Peyer's patch (tissue), 4 donors: ENCODE results near the gene ADCY7. TPM values are rescaled to one million over a fixed set of nuclear protein-coding genes. Genes with fewer than 3 reads are reported as not detected.
"Not testable (repeated sequence)": the region's sequence is repeated elsewhere in the genome, so short reads cannot be mapped to it uniquely, and the experiment has no call there.

Source experiments
- DNase-seq, 3 donors: peaks; one replicate each; pipeline ENCODE4 v3.0.0-alpha.2; 2017 to 2019
- H3K27ac ChIP-seq, 4 donors: fragments of 200-600 bp; sonication (generic); one replicate each; pipeline ENCODE4 v1.5.1; 2016 to 2019
- H3K27me3 ChIP-seq, 2 donors: fragments of 200-600 bp; sonication (generic); one replicate each; pipeline ENCODE4 v1.5.1; 2019
- H3K36me3 ChIP-seq, 3 donors: fragments of 200-600 bp; sonication (generic); one replicate each; pipeline ENCODE4 v1.5.1; 2016 to 2019
- H3K4me1 ChIP-seq, 4 donors: fragments of 200-600 bp; sonication (generic); one replicate each; pipeline ENCODE4 v1.5.1; 2016 to 2019
- H3K4me3 ChIP-seq, 4 donors: fragments of 200-600 bp; sonication (generic); 1 replicate in 3 of 4; 2 replicates in 1 of 4; pipeline ENCODE4 v1.5.1; 2016 to 2019; ENCODE audit warnings: mild to moderate bottlenecking in 1 of 4
- H3K9me3 ChIP-seq, 4 donors: fragments of 200-600 bp; sonication (generic); one replicate each; pipeline ENCODE4 v1.5.1; 2016 to 2019; ENCODE audit warnings: mild to moderate bottlenecking in 1 of 4
- POLR2A ChIP-seq, 2 donors: fragments of 450-650 bp; IDR thresholded peaks; one replicate each; pipeline ENCODE4 v1.5.1; 2017; ENCODE audit warnings: antibody characterized with exemption in 2 of 2, mild to moderate bottlenecking in 2 of 2, moderate library complexity in 2 of 2
- total RNA-seq, 4 donors: library from RNA; depleted of rRNA; stranded (reverse); fragments of >200 nt; gene quantifications; one replicate each; pipeline ENCODE4 v1.1.0, GENCODE V29; 2016
- TF ChIP-seq, protein P1 (sequence below), 6 experiments: fragments of 450-650 bp in 4 of 6; fragments of 200-600 bp in 2 of 6; sonication (generic) in 1 of 6; IDR thresholded peaks; one replicate each; pipeline ENCODE4 v1.5.1; 2017 to 2019; ENCODE audit warnings: antibody characterized with exemption in 6 of 6, mild to moderate bottlenecking in 3 of 6, moderate library complexity in 1 of 6

ADCY7 gene
- total RNA-seq, 4 donors from 2014 or later: 6.5 to 67.7 (median 21.5) TPM

DNA sequence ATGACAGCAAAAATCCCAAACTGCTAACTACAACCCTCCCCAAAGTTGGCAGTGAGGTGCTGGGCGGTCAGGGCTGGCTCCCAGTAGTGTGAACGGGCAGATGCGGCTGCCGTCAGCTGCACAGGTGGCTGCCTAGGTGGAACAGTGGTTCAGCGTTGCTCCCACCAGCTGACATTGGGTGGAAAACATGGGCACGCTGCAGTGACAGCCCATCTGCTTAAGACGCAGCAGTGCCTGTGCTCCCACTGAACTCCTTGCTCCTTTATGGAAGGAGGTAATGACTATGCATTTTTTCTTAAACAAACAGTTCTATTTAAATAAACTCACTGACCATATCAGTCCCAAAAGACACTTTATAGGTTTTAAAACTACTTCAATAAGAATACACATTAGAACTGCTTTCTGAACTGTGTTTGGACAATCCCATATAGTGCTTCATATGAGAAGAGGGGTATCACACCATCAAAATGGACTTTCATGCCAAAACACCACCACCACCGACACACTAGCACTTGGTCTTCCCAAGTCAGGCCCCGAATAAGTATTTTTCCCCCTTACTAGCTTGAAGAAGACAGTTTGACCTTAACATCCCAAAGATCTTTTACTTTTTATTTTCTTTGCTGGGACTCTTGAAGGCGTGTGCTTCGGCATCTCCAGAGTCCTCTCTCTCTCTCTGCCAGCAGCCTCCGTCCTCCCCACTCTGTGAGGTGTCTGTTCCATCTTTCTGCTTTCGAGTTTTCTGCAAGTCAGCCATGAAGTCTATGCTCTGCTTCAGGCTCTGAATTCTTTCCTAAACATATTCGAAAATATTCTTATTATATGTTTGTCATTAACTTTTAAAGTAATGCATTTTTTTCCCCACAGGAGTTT lies 68.0 kb downstream of the ADCY7 start:
- H3K4me3 ChIP-seq: no peak overlapping the region
- H3K27ac ChIP-seq: peak overlapping the region in 2 of 4 donors; percentile 41 to 53
- H3K27me3 ChIP-seq: no peaks in the 10 kb centered on the region
- H3K9me3 ChIP-seq: no peaks in the 10 kb centered on the region
- peak in 1 of 3 donors; percentile 39 for DNase-seq
- no peak for TF ChIP-seq POLR2A (IDR thresholded peaks at IDR 0.05)
- TF ChIP-seq, protein P1, sequence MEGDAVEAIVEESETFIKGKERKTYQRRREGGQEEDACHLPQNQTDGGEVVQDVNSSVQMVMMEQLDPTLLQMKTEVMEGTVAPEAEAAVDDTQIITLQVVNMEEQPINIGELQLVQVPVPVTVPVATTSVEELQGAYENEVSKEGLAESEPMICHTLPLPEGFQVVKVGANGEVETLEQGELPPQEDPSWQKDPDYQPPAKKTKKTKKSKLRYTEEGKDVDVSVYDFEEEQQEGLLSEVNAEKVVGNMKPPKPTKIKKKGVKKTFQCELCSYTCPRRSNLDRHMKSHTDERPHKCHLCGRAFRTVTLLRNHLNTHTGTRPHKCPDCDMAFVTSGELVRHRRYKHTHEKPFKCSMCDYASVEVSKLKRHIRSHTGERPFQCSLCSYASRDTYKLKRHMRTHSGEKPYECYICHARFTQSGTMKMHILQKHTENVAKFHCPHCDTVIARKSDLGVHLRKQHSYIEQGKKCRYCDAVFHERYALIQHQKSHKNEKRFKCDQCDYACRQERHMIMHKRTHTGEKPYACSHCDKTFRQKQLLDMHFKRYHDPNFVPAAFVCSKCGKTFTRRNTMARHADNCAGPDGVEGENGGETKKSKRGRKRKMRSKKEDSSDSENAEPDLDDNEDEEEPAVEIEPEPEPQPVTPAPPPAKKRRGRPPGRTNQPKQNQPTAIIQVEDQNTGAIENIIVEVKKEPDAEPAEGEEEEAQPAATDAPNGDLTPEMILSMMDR (IDR thresholded peaks at IDR 0.05): no peak
- H3K36me3 ChIP-seq: peaks cover 0 to 42% (median 2%) of the 10 kb centered on the region in 3 donors
- peaks cover 0 to 10% (median 1%) of the 10 kb centered on the region in 4 donors for H3K4me1 ChIP-seq

DNA sequence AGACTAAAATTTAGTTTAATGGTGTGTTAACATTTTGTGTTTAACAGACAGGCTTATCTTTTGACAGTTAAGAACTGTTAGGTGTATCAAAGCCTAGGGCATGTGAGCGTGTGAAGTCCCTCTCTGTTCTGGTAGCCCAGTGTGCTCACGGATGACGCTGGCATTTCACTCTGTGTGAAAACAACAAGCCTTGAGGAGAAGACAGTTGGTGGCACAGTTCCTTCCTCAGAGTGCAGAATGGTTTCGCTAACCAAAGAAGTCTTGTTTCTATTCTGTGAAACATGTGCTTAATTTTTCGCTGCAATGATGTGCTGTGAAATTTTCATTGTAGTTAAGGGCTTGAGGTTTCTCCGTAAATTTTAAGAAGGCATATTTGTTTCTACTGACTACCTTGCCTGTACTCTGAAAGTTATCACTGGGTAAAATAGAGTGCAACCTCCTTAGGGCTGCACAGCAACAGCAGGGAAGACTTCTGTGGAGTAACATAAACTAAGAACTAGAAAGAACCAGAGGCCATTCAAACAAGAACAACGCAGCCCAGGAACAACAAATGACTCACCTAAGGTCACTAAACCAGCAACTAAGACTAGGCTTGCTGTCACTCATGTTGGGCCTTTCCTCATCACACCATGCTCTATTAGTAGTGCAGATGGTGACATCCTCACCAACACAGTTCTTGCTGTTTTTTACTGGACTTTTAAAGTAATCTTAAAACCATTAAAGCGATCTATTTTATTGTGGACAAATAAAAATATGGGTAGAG lies 69.0 kb downstream of the ADCY7 start:
- H3K27ac ChIP-seq: peak overlapping the region in 2 of 4 donors; percentile 41 to 53
- no peak overlapping the region for H3K4me3 ChIP-seq
- H3K9me3 ChIP-seq: no peaks in the 10 kb centered on the region
- no peak for TF ChIP-seq POLR2A (IDR thresholded peaks at IDR 0.05)
- TF ChIP-seq, protein P1 (IDR thresholded peaks at IDR 0.05): no peak
- no peaks in the 10 kb centered on the region for H3K27me3 ChIP-seq
- peak in 1 of 3 donors; percentile 57 for DNase-seq
- peaks cover 0 to 41% (median 2%) of the 10 kb centered on the region in 3 donors for H3K36me3 ChIP-seq
- H3K4me1 ChIP-seq: peaks cover 0 to 10% (median 1%) of the 10 kb centered on the region in 4 donors

DNA sequence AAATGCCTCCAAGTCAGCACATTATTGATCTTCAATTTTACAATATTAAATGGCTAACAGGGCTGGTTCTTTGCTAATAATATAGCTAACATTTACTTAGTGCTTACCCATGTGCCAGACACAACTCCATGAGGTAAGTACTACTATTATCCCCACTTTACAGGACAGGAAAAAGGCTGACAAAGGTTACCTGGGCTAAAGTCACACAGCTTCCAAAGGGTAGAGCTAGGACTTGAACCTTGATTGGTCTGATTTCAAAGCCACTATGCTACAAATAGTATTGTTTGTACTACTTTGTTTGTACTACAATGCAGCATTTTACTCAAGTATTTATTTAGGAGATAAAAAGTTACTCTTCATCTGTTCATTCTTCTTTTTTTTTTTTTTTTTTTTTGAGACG lies 70.5 kb downstream of the ADCY7 start:
- Histone ChIP-seq H3K27me3 (no peaks in the 10 kb centered on the region), H3K36me3 (peaks cover 0 to 47% (median 2%) of the 10 kb centered on the region in 3 donors), H3K4me3 (no peak overlapping the region), H3K4me1 (peaks cover 0 to 10% (median 1%) of the 10 kb centered on the region in 4 donors), H3K9me3 (no peaks in the 10 kb centered on the region), H3K27ac (peak overlapping the region in 1 of 4 donors; percentile 26)
- no peak for DNase-seq
- TF ChIP-seq POLR2A (IDR thresholded peaks at IDR 0.05): no peak
- TF ChIP-seq, protein P1 (IDR thresholded peaks at IDR 0.05): no peak

DNA sequence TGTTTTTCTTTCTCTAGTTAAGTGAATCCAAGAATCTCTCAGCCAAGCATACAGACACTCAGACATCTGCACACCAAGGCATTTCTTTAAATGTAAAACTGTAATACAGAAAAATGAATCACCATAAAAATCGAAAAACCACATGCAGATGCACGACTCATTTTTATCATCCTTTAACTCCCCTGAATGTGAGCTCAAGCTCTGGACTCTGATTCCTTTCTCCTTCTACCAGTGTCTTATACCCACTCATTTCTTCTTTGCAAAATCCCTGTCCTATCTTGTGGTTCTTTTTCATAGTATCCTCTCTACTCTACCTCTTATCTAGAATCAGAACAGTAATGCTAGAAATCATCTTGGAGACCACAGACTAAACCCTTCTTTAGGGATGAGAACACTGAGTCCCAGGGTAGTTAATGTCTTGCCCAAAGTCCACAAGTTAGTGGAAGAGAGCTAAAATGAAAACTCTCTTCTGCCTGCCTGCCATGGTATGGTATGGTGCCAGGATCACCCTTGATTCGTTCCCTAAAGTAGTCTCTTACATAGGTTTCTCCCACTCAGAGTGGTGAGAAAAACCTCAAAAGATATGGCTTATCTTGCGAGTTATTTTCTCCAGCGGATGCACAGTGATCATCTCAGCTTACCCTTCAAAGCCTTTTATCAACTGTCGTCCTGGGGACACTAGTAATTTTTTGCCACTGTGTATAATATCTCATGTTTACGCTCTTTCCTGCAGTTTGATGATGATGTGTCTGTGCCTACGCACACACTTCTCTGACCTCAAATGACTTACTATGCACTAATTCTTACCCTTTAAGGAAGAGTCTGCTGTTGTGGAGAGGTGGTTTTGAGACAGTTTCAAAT lies 72.2 kb downstream of the ADCY7 start:
- H3K36me3 ChIP-seq: peaks cover 0 to 42% (median 0%) of the 10 kb centered on the region in 3 donors
- H3K9me3 ChIP-seq: no peaks in the 10 kb centered on the region
- TF ChIP-seq POLR2A (IDR thresholded peaks at IDR 0.05): no peak
- TF ChIP-seq, protein P1 (IDR thresholded peaks at IDR 0.05): no peak
- H3K27ac ChIP-seq: peak overlapping the region in 3 of 4 donors; percentile 6 to 49 (median 9)
- no peak for DNase-seq
- H3K27me3 ChIP-seq: no peaks in the 10 kb centered on the region
- H3K4me1 ChIP-seq: peaks cover 0 to 10% (median 1%) of the 10 kb centered on the region in 4 donors
- H3K4me3 ChIP-seq: no peak overlapping the region

DNA sequence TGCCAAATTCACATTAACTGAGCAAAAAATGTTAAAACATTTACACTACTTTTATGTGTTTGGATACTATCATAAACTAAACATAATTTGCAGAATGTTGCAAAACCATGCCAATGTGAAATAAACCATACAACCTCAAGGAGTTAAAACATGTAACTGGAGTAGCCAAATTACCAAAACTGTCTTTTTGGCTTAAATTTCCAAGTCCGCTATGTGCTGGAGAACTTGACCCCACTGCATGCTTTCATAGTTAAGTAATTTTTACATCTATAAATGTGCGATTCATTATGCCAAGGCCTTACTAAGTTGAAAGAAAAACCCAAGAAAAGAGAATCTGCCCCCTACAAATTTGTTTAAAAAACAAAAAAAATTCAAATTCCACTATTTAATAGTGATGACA lies 74.2 kb downstream of the ADCY7 start:
- H3K27me3 ChIP-seq: no peaks in the 10 kb centered on the region
- H3K27ac ChIP-seq: peak overlapping the region in 1 of 4 donors; percentile 53
- DNase-seq: no peak
- peaks cover 0 to 42% (median 0%) of the 10 kb centered on the region in 3 donors for H3K36me3 ChIP-seq
- H3K4me1 ChIP-seq: peaks cover 0 to 10% (median 1%) of the 10 kb centered on the region in 4 donors
- no peak for TF ChIP-seq POLR2A (IDR thresholded peaks at IDR 0.05)
- TF ChIP-seq, protein P1 (IDR thresholded peaks at IDR 0.05): peak in 1 of 6 experiments; percentile 13
- no peaks in the 10 kb centered on the region for H3K9me3 ChIP-seq
- no peak overlapping the region for H3K4me3 ChIP-seq

DNA sequence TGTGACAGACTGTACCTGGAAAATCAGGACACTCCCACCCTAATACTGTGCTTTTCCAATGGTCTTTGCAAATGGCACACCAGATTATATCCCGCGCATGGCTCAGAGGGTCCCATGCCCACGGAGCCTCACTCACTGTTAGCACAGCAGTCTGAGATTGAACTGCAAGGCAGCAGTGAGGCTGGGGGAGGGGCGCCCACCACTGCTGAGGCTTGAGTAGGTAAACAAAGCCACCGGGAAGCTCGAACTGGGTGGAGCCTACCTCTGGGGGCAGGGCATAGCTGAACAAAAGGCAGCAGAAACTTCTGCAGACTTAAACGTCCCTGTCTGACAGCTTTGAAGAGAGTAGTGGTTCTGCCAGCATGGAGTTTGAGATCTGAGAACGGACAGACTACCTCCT lies 77.2 kb downstream of the ADCY7 start:
- DNase-seq, H3K9me3 ChIP-seq, H3K4me1 ChIP-seq, H3K4me3 ChIP-seq, H3K27me3 ChIP-seq, H3K27ac ChIP-seq: not testable (repeated sequence)
- H3K36me3 ChIP-seq: peaks cover 0 to 36% (median 0%) of the 10 kb centered on the region in 3 donors

DNA sequence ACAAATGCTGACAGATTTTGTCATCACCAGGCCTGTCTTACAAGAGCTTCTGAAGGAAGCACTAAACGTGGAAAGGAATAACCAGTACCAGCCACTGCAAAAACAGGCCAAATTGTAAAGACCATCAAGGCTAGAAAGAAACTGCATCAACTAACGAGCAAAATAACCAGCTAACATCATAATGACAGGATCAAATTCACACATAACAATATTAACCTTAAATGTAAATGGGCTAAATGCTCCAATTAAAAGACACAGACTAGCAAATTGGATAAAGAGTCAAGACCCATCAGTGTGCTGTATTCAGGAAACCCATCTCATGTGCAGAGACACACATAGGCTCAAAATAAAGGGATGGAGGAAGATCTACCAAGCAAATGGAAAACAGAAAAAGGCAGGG lies 78.9 kb downstream of the ADCY7 start:
- H3K4me3 ChIP-seq, H3K9me3 ChIP-seq, DNase-seq, H3K27me3 ChIP-seq, H3K4me1 ChIP-seq, H3K27ac ChIP-seq: not testable (repeated sequence)
- H3K36me3 ChIP-seq: peaks cover 0 to 42% (median 0%) of the 10 kb centered on the region in 3 donors
